Measurements from ENCODE around the gene CYP26B1.

CYP26B1 gene

DNA sequence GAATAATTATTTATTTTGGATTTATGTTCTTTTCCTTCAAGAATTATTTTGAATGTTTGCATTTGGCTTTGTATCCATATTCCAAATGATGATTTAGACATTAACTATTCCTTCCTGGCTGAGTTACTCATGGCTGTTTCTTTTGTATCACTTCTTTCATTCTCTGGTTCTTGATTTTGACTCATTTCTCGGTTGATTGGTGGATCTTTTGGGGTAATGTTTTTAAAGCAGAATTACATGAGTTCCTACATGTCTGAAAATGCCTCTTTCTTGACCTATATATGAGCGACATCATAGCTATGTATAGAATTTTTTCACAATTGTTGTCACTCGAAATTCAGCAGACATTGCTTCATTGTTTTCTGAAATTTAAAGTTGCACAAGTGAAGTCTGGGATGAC is 39.5 kb downstream of the CYP26B1 start:
- TF ChIP-seq, protein P1, sequence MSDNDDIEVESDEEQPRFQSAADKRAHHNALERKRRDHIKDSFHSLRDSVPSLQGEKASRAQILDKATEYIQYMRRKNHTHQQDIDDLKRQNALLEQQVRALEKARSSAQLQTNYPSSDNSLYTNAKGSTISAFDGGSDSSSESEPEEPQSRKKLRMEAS (IDR thresholded peaks at IDR 0.05) = no peak
- TF ChIP-seq EP300 (IDR thresholded peaks at IDR 0.05; ENCODE audit: borderline replicate concordance) = no peak
- TF ChIP-seq, protein P2, sequence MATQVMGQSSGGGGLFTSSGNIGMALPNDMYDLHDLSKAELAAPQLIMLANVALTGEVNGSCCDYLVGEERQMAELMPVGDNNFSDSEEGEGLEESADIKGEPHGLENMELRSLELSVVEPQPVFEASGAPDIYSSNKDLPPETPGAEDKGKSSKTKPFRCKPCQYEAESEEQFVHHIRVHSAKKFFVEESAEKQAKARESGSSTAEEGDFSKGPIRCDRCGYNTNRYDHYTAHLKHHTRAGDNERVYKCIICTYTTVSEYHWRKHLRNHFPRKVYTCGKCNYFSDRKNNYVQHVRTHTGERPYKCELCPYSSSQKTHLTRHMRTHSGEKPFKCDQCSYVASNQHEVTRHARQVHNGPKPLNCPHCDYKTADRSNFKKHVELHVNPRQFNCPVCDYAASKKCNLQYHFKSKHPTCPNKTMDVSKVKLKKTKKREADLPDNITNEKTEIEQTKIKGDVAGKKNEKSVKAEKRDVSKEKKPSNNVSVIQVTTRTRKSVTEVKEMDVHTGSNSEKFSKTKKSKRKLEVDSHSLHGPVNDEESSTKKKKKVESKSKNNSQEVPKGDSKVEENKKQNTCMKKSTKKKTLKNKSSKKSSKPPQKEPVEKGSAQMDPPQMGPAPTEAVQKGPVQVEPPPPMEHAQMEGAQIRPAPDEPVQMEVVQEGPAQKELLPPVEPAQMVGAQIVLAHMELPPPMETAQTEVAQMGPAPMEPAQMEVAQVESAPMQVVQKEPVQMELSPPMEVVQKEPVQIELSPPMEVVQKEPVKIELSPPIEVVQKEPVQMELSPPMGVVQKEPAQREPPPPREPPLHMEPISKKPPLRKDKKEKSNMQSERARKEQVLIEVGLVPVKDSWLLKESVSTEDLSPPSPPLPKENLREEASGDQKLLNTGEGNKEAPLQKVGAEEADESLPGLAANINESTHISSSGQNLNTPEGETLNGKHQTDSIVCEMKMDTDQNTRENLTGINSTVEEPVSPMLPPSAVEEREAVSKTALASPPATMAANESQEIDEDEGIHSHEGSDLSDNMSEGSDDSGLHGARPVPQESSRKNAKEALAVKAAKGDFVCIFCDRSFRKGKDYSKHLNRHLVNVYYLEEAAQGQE (IDR thresholded peaks at IDR 0.05; ENCODE audit: low read depth) = no peak
- no peak for TF ChIP-seq RAD21 (IDR thresholded peaks at IDR 0.05; ENCODE audit: low read depth)
- TF ChIP-seq EGR1 (IDR thresholded peaks at IDR 0.05) = no peak
- no peak for TF ChIP-seq TEAD4 (IDR thresholded peaks at IDR 0.05)
- TF ChIP-seq NFIC (IDR thresholded peaks at IDR 0.05) = no peak
- no peak for TF ChIP-seq CREB1 (IDR thresholded peaks at IDR 0.05; ENCODE audit: low read depth)
- TF ChIP-seq YY1 (IDR thresholded peaks at IDR 0.05; ENCODE audit: low read depth) = no peak

DNA sequence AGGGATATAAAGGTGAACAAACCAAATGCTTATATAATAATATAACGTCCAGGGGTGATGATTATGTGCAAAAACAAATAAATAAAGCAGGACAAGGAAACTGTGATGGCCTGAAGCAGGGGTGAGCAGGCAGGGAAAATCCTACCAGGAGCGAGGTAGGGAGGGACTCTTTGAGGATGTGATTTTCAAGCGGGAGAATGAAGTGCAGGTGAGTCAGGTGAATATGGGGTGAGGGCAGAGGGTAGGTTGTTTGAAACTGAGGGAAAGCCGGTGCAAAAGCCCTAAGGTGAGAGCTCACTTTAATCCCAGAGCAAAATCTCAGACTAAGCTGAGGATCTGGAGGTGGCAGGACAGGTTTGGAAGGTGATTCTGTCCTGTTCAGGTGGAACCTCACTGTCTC is 40.7 kb downstream of the CYP26B1 start:
- TF ChIP-seq YY1 (IDR thresholded peaks at IDR 0.05; ENCODE audit: low read depth) = no peak
- TF ChIP-seq FOXM1 (IDR thresholded peaks at IDR 0.05; ENCODE audit: borderline replicate concordance, low read depth) = no peak
- TF ChIP-seq TCF12 (IDR thresholded peaks at IDR 0.05; ENCODE audit: low read depth) = no peak
- TF ChIP-seq, protein P2 (IDR thresholded peaks at IDR 0.05; ENCODE audit: low read depth) = no peak
- TF ChIP-seq EGR1 (IDR thresholded peaks at IDR 0.05) = no peak
- no peak for TF ChIP-seq CREB1 (IDR thresholded peaks at IDR 0.05; ENCODE audit: low read depth)
- TF ChIP-seq EP300 (IDR thresholded peaks at IDR 0.05; ENCODE audit: borderline replicate concordance) = no peak

DNA sequence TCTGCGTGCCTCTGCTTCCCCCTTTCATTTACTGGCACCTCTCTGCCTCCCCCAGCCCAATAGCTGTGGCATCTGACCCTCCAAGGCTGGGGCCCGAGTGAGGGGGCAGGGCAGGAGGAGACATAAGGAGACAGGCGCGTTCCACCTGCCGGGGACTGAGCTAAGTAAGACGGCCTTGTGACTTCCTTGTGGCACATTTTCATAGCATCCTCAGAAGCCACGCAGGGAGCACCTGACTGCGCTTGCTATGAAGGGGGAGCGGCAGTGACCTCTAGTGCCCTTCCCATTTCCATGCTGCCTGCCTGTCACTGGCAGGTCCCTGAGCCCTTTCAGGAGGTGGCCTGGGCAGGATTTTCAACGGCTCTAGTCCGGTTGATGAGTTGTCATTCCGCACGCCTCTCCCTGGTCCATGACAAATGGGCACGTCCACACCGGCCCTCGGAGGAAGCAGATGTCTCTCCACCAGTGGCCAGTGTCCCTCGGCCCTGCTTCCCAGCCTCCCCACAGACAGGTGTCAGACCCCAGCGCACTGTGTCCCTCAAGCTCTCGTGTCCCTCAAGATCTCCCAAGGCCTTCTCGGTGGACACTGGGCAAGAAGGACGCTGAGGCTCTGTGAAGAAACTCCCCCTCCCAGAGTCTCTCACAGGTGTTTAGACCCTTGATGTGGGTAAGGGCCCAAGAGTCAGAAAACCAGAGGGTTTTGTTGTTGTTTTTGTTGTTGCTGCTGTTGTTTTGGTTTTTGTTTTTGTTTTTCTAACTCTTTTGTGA is 42.7 kb downstream of the CYP26B1 start:
- no peak for TF ChIP-seq FOXM1 (IDR thresholded peaks at IDR 0.05; ENCODE audit: borderline replicate concordance, low read depth)

DNA sequence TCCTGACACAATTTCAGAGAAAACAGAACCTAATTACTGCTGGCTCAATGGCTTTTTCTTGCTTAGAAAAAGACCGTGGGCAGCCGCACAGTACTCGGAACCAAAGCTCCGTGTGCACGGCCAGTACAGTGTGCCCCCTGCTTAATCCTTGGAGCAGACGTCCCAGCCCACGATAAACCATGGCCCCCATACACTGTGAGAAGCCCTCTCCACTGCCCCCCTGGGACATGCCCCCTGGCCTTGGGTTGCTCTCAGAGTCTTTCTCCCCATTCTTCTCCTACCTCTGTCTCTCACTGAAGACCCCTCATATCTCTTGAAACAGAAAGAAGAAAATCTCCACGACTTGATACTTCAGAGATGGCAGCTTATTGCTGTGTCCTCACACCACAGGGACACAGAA is 44.0 kb downstream of the CYP26B1 start:
- no peak for TF ChIP-seq TCF12 (IDR thresholded peaks at IDR 0.05; ENCODE audit: low read depth)
- TF ChIP-seq, protein P2 (IDR thresholded peaks at IDR 0.05; ENCODE audit: low read depth) = no peak
- TF ChIP-seq RAD21 (IDR thresholded peaks at IDR 0.05; ENCODE audit: low read depth) = no peak
- TF ChIP-seq YY1 (IDR thresholded peaks at IDR 0.05; ENCODE audit: low read depth) = no peak
- TF ChIP-seq CREB1 (IDR thresholded peaks at IDR 0.05; ENCODE audit: low read depth) = no peak
- no peak for TF ChIP-seq NFIC (IDR thresholded peaks at IDR 0.05)
- TF ChIP-seq, protein P3, sequence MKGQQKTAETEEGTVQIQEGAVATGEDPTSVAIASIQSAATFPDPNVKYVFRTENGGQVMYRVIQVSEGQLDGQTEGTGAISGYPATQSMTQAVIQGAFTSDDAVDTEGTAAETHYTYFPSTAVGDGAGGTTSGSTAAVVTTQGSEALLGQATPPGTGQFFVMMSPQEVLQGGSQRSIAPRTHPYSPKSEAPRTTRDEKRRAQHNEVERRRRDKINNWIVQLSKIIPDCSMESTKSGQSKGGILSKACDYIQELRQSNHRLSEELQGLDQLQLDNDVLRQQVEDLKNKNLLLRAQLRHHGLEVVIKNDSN (IDR thresholded peaks at IDR 0.05) = no peak
- TF ChIP-seq TAF1 (IDR thresholded peaks at IDR 0.05; ENCODE audit: low read depth) = no peak
- TF ChIP-seq FOXM1 (IDR thresholded peaks at IDR 0.05; ENCODE audit: borderline replicate concordance, low read depth) = no peak
- TF ChIP-seq ZBTB7A (IDR thresholded peaks at IDR 0.05; ENCODE audit: low read depth) = no peak
- no peak for TF ChIP-seq EP300 (IDR thresholded peaks at IDR 0.05; ENCODE audit: borderline replicate concordance)
- TF ChIP-seq, protein P1 (IDR thresholded peaks at IDR 0.05) = no peak
- no peak for TF ChIP-seq TEAD4 (IDR thresholded peaks at IDR 0.05)
- no peak for TF ChIP-seq EGR1 (IDR thresholded peaks at IDR 0.05)
- TF ChIP-seq CEBPB (IDR thresholded peaks at IDR 0.05) = no peak

DNA sequence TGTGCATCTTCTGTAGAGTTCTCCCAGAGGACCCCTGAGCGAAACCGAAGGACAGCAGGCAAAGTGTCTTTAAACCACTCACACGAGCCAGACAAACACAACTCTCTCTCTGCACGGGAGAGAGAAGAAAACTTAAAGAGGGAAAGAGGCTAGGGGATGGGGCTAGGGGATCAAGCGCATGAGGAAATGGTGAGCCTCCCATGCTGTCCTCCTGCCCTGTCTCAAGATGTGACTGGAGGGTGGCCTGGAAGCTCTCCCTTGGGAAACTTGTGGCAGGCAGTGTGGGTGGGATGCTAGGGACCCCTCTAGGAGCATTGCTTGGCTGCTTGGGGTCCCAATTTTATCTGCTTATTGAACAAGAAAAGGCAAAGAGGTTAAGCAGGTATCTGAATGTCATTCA is 44.5 kb downstream of the CYP26B1 start:
- no peak for TF ChIP-seq EGR1 (IDR thresholded peaks at IDR 0.05)
- TF ChIP-seq, protein P1 (IDR thresholded peaks at IDR 0.05) = no peak
- no peak for TF ChIP-seq RAD21 (IDR thresholded peaks at IDR 0.05; ENCODE audit: low read depth)
- no peak for TF ChIP-seq CREB1 (IDR thresholded peaks at IDR 0.05; ENCODE audit: low read depth)
- no peak for TF ChIP-seq ZBTB7A (IDR thresholded peaks at IDR 0.05; ENCODE audit: low read depth)
- TF ChIP-seq, protein P3 (IDR thresholded peaks at IDR 0.05) = no peak
- TF ChIP-seq, protein P2 (IDR thresholded peaks at IDR 0.05; ENCODE audit: low read depth) = no peak
